Lower lobe of right lung (tissue), 2 donors: ENCODE results near the gene ANXA2. TPM values are rescaled to one million over a fixed set of nuclear protein-coding genes. Genes with fewer than 3 reads are reported as not detected.

Experiments
- ATAC-seq, 2 donors: fragments of 200-7000 bp; cut with Tn5 transposase; one replicate each; pipeline ENCODE4 v1.9.1; 2020 to 2022; ENCODE audit warnings: mild to moderate bottlenecking in 2 of 2, moderate library complexity in 2 of 2
- DNase-seq: peaks from one replicate; pipeline ENCODE4 v3.0.0-alpha.2; 2020
- H3K27ac ChIP-seq: fragments of 200-600 bp; one replicate; pipeline ENCODE4 v1.8.0; 2022
- H3K27me3 ChIP-seq: fragments of 200-600 bp; one replicate; pipeline ENCODE4 v1.8.0; 2022; ENCODE audit warnings: low read depth
- H3K36me3 ChIP-seq: fragments of 200-600 bp; one replicate; pipeline ENCODE4 v1.8.0; 2022; ENCODE audit warnings: mild to moderate bottlenecking
- H3K4me1 ChIP-seq: fragments of 200-600 bp; one replicate; pipeline ENCODE4 v1.8.0; 2022
- H3K4me3 ChIP-seq: fragments of 200-600 bp; one replicate; pipeline ENCODE4 v1.8.0; 2022; ENCODE audit warnings: mild to moderate bottlenecking
- H3K9me3 ChIP-seq: fragments of 200-600 bp; one replicate; pipeline ENCODE4 v1.8.0; 2022
- CTCF ChIP-seq: fragments of 200-600 bp; IDR thresholded peaks from one replicate; pipeline ENCODE4 v1.8.0; 2022; ENCODE audit warnings: antibody characterized with exemption, mild to moderate bottlenecking
- intact Hi-C: fragments of 100-400 bp; cut with DNase I; formaldehyde crosslinking; loops from one replicate; pipeline ENCODE4 v1.11.0; 2022
- total RNA-seq: library from RNA; stranded (reverse); fragmentation: NEBNext Ultra II Directional; extraction: Animal tissue kit (Norgen Biotek cat#: 25700); gene quantifications from one replicate; pipeline ENCODE4 v1.2.1, GENCODE V29; 2021
- donor health status: DM: no; HTN: yes; CAD: no; lungs with severe emphysema.

The ANXA2 gene
- total RNA-seq, 1 donor from 2014 or later, result 834 TPM

- peaks cover 61% of the 10 kb centered on the region for H3K36me3 ChIP-seq
- no peaks in the 10 kb centered on the region for H3K4me1 ChIP-seq
- H3K27ac ChIP-seq, result no peak overlapping the region
- H3K27me3 ChIP-seq, result no peaks in the 10 kb centered on the region
- ATAC-seq (no peak), DNase-seq (no peak)
- H3K4me3 ChIP-seq, result no peak overlapping the region
- no peak for TF ChIP-seq CTCF
- no peaks in the 10 kb centered on the region for H3K9me3 ChIP-seq
- intact Hi-C loops, result no loop called here
Observed at GRCh38 chr15:60438646-60439045, 40.9 kb upstream of the ANXA2 start.

DNA sequence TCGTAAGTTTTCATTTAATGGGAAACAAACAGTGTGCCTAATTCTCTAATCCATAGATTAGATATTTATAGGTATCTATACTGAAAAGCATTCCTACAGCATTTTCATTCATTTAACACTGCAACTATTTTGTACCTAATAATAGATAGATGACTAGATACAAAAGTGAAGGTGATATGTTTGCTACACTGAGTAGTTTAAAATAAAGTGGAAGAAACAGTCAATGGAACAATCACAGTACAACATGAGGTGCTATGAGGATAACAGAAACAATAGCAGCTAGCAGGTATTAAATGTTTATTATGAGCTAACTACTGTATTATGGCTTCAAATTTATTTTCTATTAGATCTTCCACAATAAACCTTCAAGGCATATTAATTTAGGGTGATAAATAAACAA is 31.1 kb upstream of the ANXA2 start:
- H3K4me3 ChIP-seq, result no peak overlapping the region
- no peaks in the 10 kb centered on the region for H3K27me3 ChIP-seq
- H3K4me1 ChIP-seq, result peaks cover 11% of the 10 kb centered on the region
- peaks cover 39% of the 10 kb centered on the region for H3K36me3 ChIP-seq
- no peaks in the 10 kb centered on the region for H3K9me3 ChIP-seq
- intact Hi-C loops, result no loop called here
- no peak overlapping the region for H3K27ac ChIP-seq
- DNase-seq (no peak), ATAC-seq (no peak)
- TF ChIP-seq CTCF, result no peak

- H3K36me3 ChIP-seq, result peaks cover 33% of the 10 kb centered on the region
- H3K4me3 ChIP-seq, result no peak overlapping the region
- no peak for TF ChIP-seq CTCF
- peak overlapping the region; percentile 51 for H3K27ac ChIP-seq
- H3K27me3 ChIP-seq, result no peaks in the 10 kb centered on the region
- peak; percentile 39 for ATAC-seq
- no peaks in the 10 kb centered on the region for H3K9me3 ChIP-seq
- peaks cover 23% of the 10 kb centered on the region for H3K4me1 ChIP-seq
- intact Hi-C loops, result no loop called here
- no peak for DNase-seq
Observed at GRCh38 chr15:60426870-60427508, 29.2 kb upstream of the ANXA2 start.

GRCh38 chr15:60425461-60425860 is 27.7 kb upstream of the ANXA2 start:
- DNase-seq (no peak), ATAC-seq (no peak)
- peaks cover 24% of the 10 kb centered on the region for H3K4me1 ChIP-seq
- TF ChIP-seq CTCF, result no peak
- H3K27me3 ChIP-seq, result no peaks in the 10 kb centered on the region
- H3K4me3 ChIP-seq, result no peak overlapping the region
- no peak overlapping the region for H3K27ac ChIP-seq
- H3K36me3 ChIP-seq, result peaks cover 20% of the 10 kb centered on the region
- intact Hi-C loops, result no loop called here
- no peaks in the 10 kb centered on the region for H3K9me3 ChIP-seq

GRCh38 chr15:60424006-60424405 is 26.2 kb upstream of the ANXA2 start:
- no peak overlapping the region for H3K4me3 ChIP-seq
- no peaks in the 10 kb centered on the region for H3K27me3 ChIP-seq
- peaks cover 16% of the 10 kb centered on the region for H3K36me3 ChIP-seq
- ATAC-seq (no peak), DNase-seq (no peak)
- H3K4me1 ChIP-seq, result peaks cover 35% of the 10 kb centered on the region
- no peak for TF ChIP-seq CTCF
- intact Hi-C loops, result no loop called here
- peak overlapping the region; percentile 44 for H3K27ac ChIP-seq
- H3K9me3 ChIP-seq, result no peaks in the 10 kb centered on the region
